ENCODE measurements around the gene GGNBP2. TPM values are rescaled to one million over a fixed set of nuclear protein-coding genes. Genes with fewer than 3 reads are reported as not detected.

Gene GGNBP2
- polyA plus RNA-seq, 1 of the 3 experiments (the other 2 are of a cell fraction), result 79.3 TPM

DNA sequence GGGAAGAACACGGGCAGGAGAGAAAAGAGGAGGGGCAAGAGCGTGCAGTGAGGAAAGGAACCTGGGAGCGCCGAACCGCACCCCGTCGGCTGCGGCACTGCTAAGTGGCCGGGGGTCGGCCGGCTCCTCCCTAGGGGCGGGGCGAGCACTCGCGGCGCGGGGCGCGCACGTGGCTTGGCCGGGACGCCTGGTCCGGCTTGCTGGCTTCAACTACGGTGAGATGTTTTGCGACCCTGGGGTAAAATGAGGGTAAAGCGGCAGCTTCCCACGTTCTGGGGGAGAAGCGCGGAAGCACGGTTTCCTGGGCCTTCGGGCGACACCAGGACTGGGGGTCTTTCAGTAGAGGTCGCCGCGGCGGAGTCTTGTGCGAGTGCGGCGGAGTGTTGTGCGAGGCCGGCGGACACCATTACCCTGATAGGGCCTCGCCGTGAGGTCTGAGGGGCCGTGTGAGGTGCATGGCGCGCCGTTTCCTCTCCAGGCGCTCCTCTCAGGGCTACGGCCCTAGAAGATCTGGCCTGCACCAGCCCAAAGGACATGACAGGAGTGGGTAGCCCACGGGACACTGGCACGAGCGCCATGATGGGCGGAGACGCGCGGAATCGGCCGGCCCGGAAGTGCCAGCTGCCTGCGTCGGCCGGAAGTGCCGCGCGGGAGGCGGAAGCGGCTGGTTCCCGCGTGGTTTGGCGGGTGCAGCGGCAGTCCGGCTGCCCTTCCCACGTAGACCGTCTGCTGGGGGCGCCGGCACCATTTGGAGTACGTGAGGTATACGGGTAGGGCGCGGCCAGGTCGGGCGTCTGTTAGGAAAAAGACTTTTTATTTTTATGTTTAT lies 9.7 kb upstream of the GGNBP2 start, which contains the start of the genes MYO19 and PIGW:
Gene MYO19, minus strand, starts transcription at position 29 of the 829 bp plus-strand sequence. CDS start 2,330 bp downstream, outside the sequence.
Gene PIGW, plus strand, starts transcription at position 148 of the 829 bp plus-strand sequence. CDS start 2,115 bp downstream, outside the sequence.
- ChIA-PET POLR2A (interaction anchor here (0.6 to 3.2 kb wide), 7 partner anchors 10 to 185 kb away, joined by 3 to 37 read pairs (median 3); partner anchors contain the start of gene GGNBP2), CTCF (interaction anchor here (0.7 to 2.8 kb wide), 17 partner anchors 8 to 513 kb away, joined by 3 to 16 read pairs (median 4); partner anchors contain the start of genes GGNBP2 and MRM1)
- Histone ChIP-seq H3K36me3 (replicated peaks in 1 of 2; ENCODE audit: control insufficient read depth in 1 of 2, insufficient read depth in 2 of 2, low read length in 1 of 2) (peaks cover 40 to 41% of the 10 kb centered on the region in 2 experiments), H3K4me3 (ENCODE audit: low read depth in 2 of 2, low read length in 1 of 2) (peak within 1 kb of the TSS; percentile 87 to 88), H2AFZ (ENCODE audit: low read depth) (peak within 1 kb of the TSS; percentile 97), H3K9me2 (no peaks in the 10 kb centered on the region), H3K4me2 (peak within 1 kb of the TSS; percentile 100), H3K79me2 (ENCODE audit: insufficient read depth) (peaks cover 32% of the 10 kb centered on the region), H3K9ac (peak within 1 kb of the TSS; percentile 96), H3K4me1 (ENCODE audit: control insufficient read depth in 1 of 2, insufficient read depth in 2 of 2, low read depth in 1 of 2, low read length in 1 of 2) (peaks cover 0 to 8% of the 10 kb centered on the region in 2 experiments; a peak in 2 of 4 replicates), H3K27me3 (ENCODE audit: insufficient read depth) (no peaks in the 10 kb centered on the region), H3K27ac (ENCODE audit: low read depth in 2 of 2, low read length in 1 of 2) (peak within 1 kb of the TSS; percentile 95 to 96), H3F3A (replicated peaks; ENCODE audit: insufficient read depth) (peaks cover 27% of the 10 kb centered on the region), H3K9me3 (no peaks in the 10 kb centered on the region), H4K20me1 (ENCODE audit: insufficient read depth) (no peaks in the 10 kb centered on the region)
- WGBS (ENCODE audit: low lambda C conversion rate), result 0% methylated on average over 27 of the region's 83 CpGs
- peak; percentile 96 for DNase-seq
- TF ChIP-seq EP300 (IDR thresholded peaks at IDR 0.05; ENCODE audit: borderline replicate concordance in 1 of 2, low read depth in 1 of 2, low read length in 1 of 2) (0 out of 4 replicates have a peak, but pooled peaks of 1 of the 2 experiments have one; percentile 6), RFX5 (IDR thresholded peaks at IDR 0.05; ENCODE audit: low read length) (no peak), TAF1 (IDR thresholded peaks at IDR 0.05; ENCODE audit: borderline replicate concordance, low read depth, low read length) (peak; percentile 87; the same call in 1 of the 2 replicates), GABPA (IDR thresholded peaks at IDR 0.05; ENCODE audit: low read depth) (peak; percentile 93), GATA2 (CRISPR knock-in tag; IDR thresholded peaks at IDR 0.05) (no peak), RAD21 (IDR thresholded peaks at IDR 0.05; ENCODE audit: low read length) (no peak), RXRA (IDR thresholded peaks at IDR 0.05; ENCODE audit: borderline replicate concordance, low read depth) (peak; percentile 4; the same call in 1 of the 2 replicates), TEAD4 (IDR thresholded peaks at IDR 0.05; ENCODE audit: borderline replicate concordance, insufficient read depth) (0 out of 2 replicates have a peak, but pooled peaks have one; percentile 22), TCF12 (IDR thresholded peaks at IDR 0.05) (peak; percentile 5; the same call in 1 of the 2 replicates), NRF1 (IDR thresholded peaks at IDR 0.05; ENCODE audit: low read depth, low read length) (no peak), RCOR1 (IDR thresholded peaks at IDR 0.05; ENCODE audit: low read length) (no peak; the same call in 1 of the 2 replicates), FOXJ3 (CRISPR knock-in tag; IDR thresholded peaks at IDR 0.05) (no peak), SMC3 (IDR thresholded peaks at IDR 0.05; ENCODE audit: low read depth, low read length) (no peak), FOSL2 (IDR thresholded peaks at IDR 0.05; ENCODE audit: borderline replicate concordance, low read depth) (no peak), POLR2AphosphoS5 (IDR thresholded peaks at IDR 0.05; ENCODE audit: low read depth, low read length) (peak; percentile 84), SIN3A (IDR thresholded peaks at IDR 0.05; ENCODE audit: borderline replicate concordance, low read depth, low read length) (peak; percentile 81), YY1 (IDR thresholded peaks at IDR 0.05; ENCODE audit: low read depth) (peak; percentile 92), MXI1 (IDR thresholded peaks at IDR 0.05; ENCODE audit: low read depth, low read length) (peak; percentile 99), CHD2 (IDR thresholded peaks at IDR 0.05; ENCODE audit: low read length, partially characterized antibody) (peak; percentile 99), FOXM1 (IDR thresholded peaks at IDR 0.05; ENCODE audit: low read depth) (no peak)
- TF ChIP-seq, protein P1, sequence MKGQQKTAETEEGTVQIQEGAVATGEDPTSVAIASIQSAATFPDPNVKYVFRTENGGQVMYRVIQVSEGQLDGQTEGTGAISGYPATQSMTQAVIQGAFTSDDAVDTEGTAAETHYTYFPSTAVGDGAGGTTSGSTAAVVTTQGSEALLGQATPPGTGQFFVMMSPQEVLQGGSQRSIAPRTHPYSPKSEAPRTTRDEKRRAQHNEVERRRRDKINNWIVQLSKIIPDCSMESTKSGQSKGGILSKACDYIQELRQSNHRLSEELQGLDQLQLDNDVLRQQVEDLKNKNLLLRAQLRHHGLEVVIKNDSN (IDR thresholded peaks at IDR 0.05; ENCODE audit: borderline replicate concordance, low read depth), result peak; percentile 64
- TF ChIP-seq, protein P2, sequence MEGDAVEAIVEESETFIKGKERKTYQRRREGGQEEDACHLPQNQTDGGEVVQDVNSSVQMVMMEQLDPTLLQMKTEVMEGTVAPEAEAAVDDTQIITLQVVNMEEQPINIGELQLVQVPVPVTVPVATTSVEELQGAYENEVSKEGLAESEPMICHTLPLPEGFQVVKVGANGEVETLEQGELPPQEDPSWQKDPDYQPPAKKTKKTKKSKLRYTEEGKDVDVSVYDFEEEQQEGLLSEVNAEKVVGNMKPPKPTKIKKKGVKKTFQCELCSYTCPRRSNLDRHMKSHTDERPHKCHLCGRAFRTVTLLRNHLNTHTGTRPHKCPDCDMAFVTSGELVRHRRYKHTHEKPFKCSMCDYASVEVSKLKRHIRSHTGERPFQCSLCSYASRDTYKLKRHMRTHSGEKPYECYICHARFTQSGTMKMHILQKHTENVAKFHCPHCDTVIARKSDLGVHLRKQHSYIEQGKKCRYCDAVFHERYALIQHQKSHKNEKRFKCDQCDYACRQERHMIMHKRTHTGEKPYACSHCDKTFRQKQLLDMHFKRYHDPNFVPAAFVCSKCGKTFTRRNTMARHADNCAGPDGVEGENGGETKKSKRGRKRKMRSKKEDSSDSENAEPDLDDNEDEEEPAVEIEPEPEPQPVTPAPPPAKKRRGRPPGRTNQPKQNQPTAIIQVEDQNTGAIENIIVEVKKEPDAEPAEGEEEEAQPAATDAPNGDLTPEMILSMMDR (IDR thresholded peaks at IDR 0.05), result 0 out of 2 replicates have a peak, but pooled peaks have one; percentile 20
- TF ChIP-seq, protein P3, sequence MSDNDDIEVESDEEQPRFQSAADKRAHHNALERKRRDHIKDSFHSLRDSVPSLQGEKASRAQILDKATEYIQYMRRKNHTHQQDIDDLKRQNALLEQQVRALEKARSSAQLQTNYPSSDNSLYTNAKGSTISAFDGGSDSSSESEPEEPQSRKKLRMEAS (IDR thresholded peaks at IDR 0.05; ENCODE audit: low read depth), result peak; percentile 97
- TF ChIP-seq, protein P4, sequence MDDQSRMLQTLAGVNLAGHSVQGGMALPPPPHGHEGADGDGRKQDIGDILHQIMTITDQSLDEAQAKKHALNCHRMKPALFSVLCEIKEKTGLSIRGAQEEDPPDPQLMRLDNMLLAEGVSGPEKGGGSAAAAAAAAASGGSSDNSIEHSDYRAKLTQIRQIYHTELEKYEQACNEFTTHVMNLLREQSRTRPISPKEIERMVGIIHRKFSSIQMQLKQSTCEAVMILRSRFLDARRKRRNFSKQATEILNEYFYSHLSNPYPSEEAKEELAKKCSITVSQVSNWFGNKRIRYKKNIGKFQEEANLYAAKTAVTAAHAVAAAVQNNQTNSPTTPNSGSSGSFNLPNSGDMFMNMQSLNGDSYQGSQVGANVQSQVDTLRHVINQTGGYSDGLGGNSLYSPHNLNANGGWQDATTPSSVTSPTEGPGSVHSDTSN (IDR thresholded peaks at IDR 0.05), result no peak
- TF ChIP-seq, protein P5, sequence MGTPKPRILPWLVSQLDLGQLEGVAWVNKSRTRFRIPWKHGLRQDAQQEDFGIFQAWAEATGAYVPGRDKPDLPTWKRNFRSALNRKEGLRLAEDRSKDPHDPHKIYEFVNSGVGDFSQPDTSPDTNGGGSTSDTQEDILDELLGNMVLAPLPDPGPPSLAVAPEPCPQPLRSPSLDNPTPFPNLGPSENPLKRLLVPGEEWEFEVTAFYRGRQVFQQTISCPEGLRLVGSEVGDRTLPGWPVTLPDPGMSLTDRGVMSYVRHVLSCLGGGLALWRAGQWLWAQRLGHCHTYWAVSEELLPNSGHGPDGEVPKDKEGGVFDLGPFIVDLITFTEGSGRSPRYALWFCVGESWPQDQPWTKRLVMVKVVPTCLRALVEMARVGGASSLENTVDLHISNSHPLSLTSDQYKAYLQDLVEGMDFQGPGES (IDR thresholded peaks at IDR 0.05; ENCODE audit: low read depth, low read length), result 0 out of 2 replicates have a peak, but pooled peaks have one; percentile 1
